NCI-H1105 treated with DMSO at 0.1 percent for 48 hours (cell line): ENCODE data around the gene DBNDD1.

ENCODE experiments used
- DNase-seq: peaks from one replicate; lab custom pipeline; 2025; lab: John Stamatoyannopoulos, UW

The DBNDD1 gene

DNA sequence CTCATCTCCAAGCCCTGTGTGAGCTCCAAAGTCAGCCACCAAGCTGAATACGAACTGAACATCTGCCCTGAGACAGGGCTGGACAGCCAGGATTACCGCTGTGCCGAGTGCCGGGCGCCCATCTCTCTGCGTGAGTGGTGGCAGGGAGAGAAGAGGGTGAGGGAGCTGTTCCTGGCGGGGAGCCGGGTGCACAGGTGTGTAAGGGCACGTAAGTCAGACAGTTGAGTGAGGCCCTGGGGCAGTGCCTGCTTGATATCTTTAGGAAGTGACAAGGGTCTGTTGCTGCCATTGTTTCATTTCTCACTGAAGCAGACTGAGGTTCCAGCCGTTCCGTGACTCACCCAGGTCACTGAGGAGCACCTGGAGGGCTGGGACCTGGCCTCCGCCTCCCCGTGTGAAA is 58.3 kb downstream of the DBNDD1 start:
- DNase-seq, result no peak

DNA sequence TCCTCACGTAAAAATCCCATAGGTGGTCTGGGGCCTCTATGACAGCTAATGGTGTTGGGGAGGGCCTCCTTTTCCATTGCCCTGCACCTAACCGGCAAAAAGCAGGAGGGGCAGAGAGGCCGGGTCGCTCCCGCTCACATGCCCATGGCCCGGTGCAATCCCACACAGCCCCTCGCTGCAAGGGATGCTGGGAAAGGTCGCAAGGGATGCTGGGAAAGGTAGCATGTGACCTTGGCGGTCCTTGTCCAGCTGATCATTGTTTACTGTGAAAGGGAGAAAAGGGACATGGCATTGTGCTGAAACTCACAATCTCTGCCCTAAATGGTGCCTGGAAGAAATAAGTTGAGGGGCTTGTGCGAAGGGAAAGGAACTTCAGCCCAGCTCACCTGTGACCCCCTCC is 60.7 kb downstream of the DBNDD1 start:
- DNase-seq, result no peak

DNA sequence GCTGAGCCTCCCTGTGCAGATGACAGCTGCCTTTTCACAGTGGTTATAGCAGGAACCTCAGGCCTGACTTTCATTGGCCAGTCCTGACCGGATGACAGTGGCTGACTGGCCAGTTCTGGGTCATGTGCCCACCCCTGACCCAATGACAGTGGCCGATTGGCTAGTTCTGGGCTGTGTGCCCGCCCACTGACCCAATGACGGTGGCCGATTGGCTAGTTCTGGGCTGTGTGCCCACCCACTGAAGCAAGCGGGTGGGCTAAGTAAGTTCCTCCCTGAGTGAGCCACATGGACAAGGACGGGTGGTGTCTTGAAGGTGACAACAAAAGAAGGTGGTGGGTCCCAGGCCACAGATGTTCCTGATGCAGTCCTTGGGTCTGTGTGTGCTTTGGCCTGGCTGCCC is 61.2 kb downstream of the DBNDD1 start:
- DNase-seq, result no peak

DNA sequence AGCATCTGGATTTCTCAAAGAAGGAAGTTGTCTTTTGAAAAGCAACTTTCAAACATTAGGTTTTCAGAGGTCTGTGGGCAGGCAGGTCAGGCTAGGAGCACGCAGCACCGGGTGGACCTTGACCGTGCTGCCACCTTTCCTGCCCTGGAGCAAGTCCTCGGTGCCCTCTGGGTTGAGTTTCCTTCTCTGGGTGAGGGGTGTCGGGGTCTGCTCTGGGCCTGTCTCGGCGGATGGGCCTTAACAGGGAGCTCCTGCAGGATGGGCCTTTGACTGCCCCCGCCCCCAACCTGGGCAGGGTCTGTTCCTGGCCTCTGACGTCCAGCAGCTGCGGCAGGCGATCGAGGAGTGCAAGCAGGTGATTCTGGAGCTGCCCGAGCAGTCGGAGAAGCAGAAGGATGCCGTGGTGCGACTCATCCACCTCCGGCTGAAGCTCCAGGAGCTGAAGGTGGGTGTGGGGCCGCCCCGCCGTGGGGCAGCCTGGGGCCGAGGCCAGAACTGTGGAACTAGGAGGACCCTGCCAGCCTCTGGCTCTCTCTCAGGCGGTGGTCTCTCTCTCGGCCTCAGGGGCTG is 62.0 kb downstream of the DBNDD1 start:
- DNase-seq, result no peak

DNA sequence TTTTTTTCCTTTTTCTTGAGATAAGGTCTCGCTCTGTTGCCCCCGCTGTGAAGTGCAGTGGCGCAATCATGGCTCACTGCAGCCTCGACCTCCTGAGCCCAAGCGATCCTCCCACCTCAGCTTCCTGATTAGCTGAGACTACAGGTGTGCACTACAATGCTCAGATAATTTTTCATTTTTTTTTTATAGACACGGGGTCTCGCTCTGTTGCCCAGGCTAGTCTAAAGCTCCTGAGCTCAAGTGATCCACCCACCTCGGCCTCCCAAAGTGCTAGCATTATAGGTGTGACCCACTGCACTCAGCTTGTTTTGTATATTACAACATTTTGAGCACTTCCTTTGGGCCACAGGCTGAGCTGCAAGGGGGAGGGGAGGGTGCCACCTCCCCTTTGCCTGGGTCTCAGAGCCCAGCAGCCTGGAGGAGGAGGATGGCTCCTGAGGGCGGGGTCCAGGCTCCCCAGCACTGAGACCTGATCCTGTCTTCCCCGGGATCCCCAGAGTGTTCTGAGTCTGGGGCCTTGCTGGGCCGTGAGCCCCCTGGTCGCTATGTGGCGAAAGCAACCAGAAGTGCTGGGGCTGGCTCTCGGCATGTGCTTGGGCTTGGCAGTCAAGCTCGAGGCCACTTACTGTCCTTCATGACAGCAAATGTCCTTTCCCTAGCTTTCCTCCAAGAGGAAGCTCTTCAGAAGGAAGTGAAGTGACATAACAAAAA is 62.6 kb downstream of the DBNDD1 start:
- DNase-seq, result no peak

DNA sequence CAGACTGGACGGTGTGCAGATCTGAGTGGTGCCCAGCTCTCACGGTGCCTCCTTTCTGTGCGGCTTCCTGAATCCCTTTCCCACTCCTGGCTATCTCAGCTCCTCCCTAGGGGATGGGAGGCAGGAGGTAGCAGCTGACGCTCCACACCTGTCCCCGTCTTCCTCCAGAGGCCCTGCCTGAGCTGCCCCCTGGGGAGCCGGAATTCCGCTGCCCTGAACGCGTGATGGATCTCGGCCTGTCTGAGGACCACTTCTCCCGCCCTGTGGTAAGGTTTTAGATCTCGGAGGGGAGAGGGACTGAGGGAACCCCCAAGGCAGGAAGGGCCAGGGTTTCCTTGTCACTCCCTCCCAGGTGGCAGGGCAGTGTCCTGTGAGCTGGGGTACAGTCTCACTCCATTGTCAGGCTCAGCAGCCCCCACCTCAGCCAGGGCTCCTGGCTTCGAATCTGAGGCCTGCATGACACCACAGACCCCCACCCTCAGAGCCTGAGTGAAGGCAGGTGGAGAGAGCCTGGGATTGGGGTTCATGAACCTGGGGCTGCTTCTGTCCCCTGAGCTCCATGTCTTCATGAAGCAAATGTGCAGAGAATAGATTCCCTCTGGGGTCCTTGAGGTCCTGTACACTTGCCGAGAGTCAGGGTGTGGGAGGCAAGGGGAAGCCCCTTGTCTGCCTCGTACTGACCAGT is 64.1 kb downstream of the DBNDD1 start:
- no peak for DNase-seq
